Measurements from ENCODE around the gene TAS2R19. TPM values are rescaled to one million over a fixed set of nuclear protein-coding genes. Genes with fewer than 3 reads are reported as not detected.

Gene TAS2R19
- total RNA-seq, 1 donor from 2014 or later, result 3.5 TPM

DNA sequence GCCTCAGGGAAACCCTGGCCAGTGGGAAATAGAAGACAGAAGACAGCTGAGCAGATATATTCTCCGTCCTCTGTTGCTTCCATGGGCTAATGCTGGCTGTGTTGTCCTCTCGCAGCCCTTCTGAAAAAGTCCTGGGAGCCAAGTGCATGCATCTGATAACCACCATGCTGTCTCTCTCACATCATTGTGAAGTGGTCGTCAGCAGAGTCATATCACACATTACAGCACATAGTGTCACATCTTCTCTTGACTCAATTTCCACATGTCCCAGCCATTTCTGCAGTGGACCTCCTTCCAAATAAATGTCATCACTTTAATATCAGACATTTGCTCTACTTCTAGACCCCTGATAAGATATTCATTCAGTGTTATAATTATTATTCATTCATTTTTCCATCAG is 28.1 kb downstream of the TAS2R19 start:
- intact Hi-C loops (cut with micrococcal nuclease), result no loop called here

DNA sequence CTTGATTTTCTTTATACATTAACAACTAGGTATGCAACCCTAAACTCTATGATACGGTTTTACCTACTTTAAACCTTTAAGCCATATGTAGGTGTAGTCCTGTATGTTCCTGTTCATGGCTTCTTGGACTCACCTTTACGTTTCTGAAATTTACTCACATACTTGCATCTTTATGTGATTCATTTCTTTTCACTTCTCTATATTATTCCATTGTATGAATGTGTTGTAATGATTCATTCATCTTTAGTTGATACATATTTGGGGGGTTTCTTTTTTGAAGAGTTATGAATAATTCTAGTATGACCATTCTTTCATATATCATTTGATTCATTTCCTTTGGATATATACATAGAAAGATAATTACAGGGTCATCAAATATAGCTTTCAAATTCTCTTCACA is 33.3 kb downstream of the TAS2R19 start:
- intact Hi-C loops (cut with micrococcal nuclease), result no loop called here

DNA sequence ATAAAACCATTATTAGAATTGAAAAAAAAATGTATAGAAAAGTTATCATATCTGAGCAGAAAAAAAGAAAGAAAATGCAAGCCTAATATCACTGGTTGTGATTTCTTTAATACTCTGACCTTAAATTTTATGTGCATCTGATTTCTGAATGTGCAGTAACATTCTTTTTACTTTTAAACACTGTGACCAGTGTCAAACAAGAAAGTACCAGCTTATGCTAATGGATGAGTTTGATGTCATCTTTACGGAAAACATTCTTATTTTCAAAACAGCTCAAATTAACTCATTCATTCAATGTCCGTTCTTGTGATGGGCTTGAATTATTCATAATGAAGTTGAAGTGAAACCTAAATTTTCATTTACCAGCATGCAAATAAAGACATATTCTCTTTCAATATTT is 35.6 kb downstream of the TAS2R19 start, which contains the start of gene TAS2R50:
Gene TAS2R50 (minus strand): TSS at position 101 of the 400 bp plus-strand sequence. CDS start 52 bp downstream, at position 49.
- intact Hi-C loops (cut with micrococcal nuclease), result no loop called here

DNA sequence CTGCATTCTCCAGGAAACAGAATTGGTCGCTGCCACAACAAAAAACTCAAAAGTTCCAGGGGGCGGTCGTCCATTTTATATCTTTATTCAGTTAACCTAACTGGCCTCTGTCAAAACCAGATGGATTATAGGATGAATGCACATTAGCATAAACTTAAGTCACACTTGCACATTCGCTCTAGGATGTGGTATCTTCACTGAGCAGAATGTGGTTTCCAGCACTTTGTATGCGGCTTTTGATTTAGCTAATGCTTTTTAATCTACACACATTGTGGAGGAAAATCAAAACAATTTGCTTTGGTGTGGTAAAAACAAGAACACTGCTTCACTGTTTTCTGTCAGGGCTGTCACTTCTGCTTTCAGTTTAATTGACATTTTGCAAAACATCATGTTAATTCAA is 40.2 kb downstream of the TAS2R19 start:
- intact Hi-C loops (cut with micrococcal nuclease), result loop anchor here (1.0 kb wide), 2 partner anchors 133 to 189 kb away; partner anchors contain the start of genes PRR4 and SMIM10L1

DNA sequence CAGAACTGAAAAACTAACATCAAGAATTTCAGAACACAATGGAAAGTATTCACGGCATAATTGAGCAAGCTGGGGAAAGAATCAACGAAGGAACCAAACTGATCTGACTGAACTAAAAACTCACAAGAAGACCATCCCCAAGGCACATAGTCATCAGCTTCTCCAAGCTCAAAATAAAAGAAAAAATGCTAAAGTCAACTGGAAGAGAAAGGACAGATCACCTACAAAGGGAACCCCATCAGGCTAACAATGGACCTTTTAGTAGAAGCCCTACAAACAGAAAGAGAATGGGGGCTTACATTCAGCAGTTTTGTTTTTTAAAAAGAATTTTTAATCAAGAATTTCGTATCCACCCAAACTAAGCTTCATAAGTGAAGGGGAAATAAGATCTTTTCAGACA is 47.5 kb downstream of the TAS2R19 start:
- intact Hi-C loops (cut with micrococcal nuclease), result no loop called here

Other genes with a start within 250 kb of the TAS2R19 start
- gene TAS2R7, start 220.0 kb downstream of the TAS2R19 start, total RNA-seq, result not detected in 2 replicates
- gene TAS2R8, start 215.3 kb downstream of the TAS2R19 start, total RNA-seq, result not detected in 2 replicates
- not detected in 2 replicates for gene TAS2R9, start 212.5 kb downstream of the TAS2R19 start, total RNA-seq
- gene TAS2R10, start 196.3 kb downstream of the TAS2R19 start, total RNA-seq, result 1.1 and 1.3 TPM in 2 replicates
- 2.5 and 3.7 TPM in 2 replicates for gene PRR4, start 173.1 kb downstream of the TAS2R19 start, total RNA-seq
- 18.0 and 20.7 TPM in 2 replicates for gene PRH1, start 138.4 kb downstream of the TAS2R19 start, total RNA-seq
- gene TAS2R13, start 113.1 kb downstream of the TAS2R19 start, total RNA-seq, result 1.4 and 1.7 TPM in 2 replicates
- not detected in 2 replicates for gene PRH2, start 93.4 kb downstream of the TAS2R19 start, total RNA-seq
- 3.2 and 4.1 TPM in 2 replicates for gene TAS2R14, start 83.4 kb downstream of the TAS2R19 start, total RNA-seq
- 1.6 and 2.0 TPM in 2 replicates for gene TAS2R50, start 35.7 kb downstream of the TAS2R19 start, total RNA-seq
- 2.3 and 2.9 TPM in 2 replicates for gene TAS2R20, start 24.3 kb downstream of the TAS2R19 start, total RNA-seq
- gene TAS2R31, start 8.8 kb upstream of the TAS2R19 start, total RNA-seq, result 3.9 and 4.2 TPM in 2 replicates
- 1.9 and 2.2 TPM in 2 replicates for gene TAS2R46, start 39.7 kb upstream of the TAS2R19 start, total RNA-seq
- 0.55 and 1.2 TPM in 2 replicates for gene TAS2R43, start 69.7 kb upstream of the TAS2R19 start, total RNA-seq
- gene TAS2R30, start 112.0 kb upstream of the TAS2R19 start, total RNA-seq, result 3.7 and 3.8 TPM in 2 replicates
- gene SMIM10L1, start 148.6 kb upstream of the TAS2R19 start, total RNA-seq, result 7.1 and 7.8 TPM in 2 replicates
- gene TAS2R42, start 164.3 kb upstream of the TAS2R19 start, total RNA-seq, result not detected in 2 replicates
- not detected in 2 replicates for gene PRB3, start 247.1 kb upstream of the TAS2R19 start, total RNA-seq

Measured in T-helper 2 cell treated with Interferon-gamma antibody and Interleukin-4, amounts not matched to agents 100 ng/mL and 5 ng/mL, for 36 hours (primary cell).